PC-3 (cell line): ENCODE data around the gene CAPN13.

Experiments
- EZH2 ChIP-seq: fragments of 300-600 bp; sonication (generic); IDR thresholded peaks from one replicate; pipeline ENCODE4 v1.6.1; 2017; ENCODE audit warnings: antibody characterized with exemption, mild to moderate bottlenecking, low read length; ENCODE audit not compliant: unreplicated experiment
- EZH2phosphoT487 ChIP-seq: fragments of 300-600 bp; sonication (generic); IDR thresholded peaks from 2 replicates; pipeline ENCODE4 v1.6.1; 2018; ENCODE audit warnings: mild to moderate bottlenecking, antibody characterized with exemption, low read length, borderline replicate concordance
- TF ChIP-seq, protein P1 (sequence below): fragments of 300-600 bp; sonication (generic); conservative IDR thresholded peaks from 2 replicates; pipeline ENCODE4 v1.5.1; 2017; ENCODE audit warnings: antibody characterized with exemption, low read depth, mild to moderate bottlenecking, low read length

DNA sequence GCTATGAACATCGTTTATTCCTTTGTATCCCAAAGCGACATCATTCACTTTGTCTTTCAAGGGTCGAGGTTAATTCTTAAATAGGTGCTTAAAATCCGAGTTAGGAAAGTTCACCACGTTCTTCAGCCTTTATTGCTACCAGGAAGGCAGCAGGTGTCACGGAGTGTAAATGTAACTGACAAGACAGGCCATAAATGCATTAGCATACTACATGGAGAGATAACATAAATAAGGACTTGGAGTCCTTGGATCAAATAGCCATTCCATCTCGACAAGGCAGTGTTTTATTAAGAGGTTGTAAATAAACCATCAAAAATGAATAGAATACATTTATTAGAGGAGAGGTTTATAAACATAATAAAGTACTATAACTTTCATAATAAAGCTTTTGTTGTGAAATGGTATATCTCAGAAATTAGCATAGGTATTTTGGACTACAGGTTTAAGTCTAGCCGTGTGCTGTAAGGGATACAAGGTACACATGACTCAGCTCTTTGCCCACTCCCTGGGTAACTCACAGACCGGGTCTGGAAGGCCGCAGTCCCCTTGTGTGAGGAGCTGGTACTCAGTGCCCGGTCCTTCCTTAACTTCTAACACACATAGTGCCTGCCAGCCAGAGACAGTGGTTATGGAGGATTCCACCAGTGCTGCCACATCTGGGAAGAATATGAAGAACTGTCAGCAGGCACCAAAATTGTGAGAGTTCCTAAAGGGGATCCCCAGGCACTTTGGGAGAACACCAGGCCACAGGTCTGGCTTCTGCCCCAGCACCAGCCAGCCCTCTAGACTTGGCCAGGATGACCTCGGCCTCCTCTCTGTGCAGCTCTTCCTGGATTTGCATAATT, 29.4 kb downstream of the CAPN13 start:
- TF ChIP-seq EZH2phosphoT487 (no peak), EZH2 (no peak)
- TF ChIP-seq, protein P1, sequence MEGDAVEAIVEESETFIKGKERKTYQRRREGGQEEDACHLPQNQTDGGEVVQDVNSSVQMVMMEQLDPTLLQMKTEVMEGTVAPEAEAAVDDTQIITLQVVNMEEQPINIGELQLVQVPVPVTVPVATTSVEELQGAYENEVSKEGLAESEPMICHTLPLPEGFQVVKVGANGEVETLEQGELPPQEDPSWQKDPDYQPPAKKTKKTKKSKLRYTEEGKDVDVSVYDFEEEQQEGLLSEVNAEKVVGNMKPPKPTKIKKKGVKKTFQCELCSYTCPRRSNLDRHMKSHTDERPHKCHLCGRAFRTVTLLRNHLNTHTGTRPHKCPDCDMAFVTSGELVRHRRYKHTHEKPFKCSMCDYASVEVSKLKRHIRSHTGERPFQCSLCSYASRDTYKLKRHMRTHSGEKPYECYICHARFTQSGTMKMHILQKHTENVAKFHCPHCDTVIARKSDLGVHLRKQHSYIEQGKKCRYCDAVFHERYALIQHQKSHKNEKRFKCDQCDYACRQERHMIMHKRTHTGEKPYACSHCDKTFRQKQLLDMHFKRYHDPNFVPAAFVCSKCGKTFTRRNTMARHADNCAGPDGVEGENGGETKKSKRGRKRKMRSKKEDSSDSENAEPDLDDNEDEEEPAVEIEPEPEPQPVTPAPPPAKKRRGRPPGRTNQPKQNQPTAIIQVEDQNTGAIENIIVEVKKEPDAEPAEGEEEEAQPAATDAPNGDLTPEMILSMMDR: no peak
